A549 (cell line): ENCODE results near the gene OR51D1. TPM values are rescaled to one million over a fixed set of nuclear protein-coding genes. Genes with fewer than 3 reads are reported as not detected.

ENCODE experiments used
- ATAC-seq, 2 experiments: fragments of 200-7000 bp in 1 of 2; fragments of >200 bp in 1 of 2; cut with Nextera tagmentation in 1 of 2; cut with Tn5 transposase in 1 of 2; 3 replicates each; pipeline versions ENCODE4 v1.8.0 to v1.9.1; 2018 to 2020; ENCODE audit warnings: mild to moderate bottlenecking in 1 of 2, moderate library complexity in 1 of 2
- CTCF ChIA-PET: fragments of 300-600 bp; sonication (Branson Sonifier 250); formaldehyde crosslinking; extraction: SDS; loops from one replicate; lab custom pipeline; 2021; ENCODE audit warnings: antibody characterized with exemption, inconsistent platforms; lab: Yijun Ruan, JAX
- POLR2A ChIA-PET: fragments of 350-600 bp; formaldehyde crosslinking; extraction: SDS; loops from one replicate; lab custom pipeline; 2021; ENCODE audit warnings: antibody characterized with exemption, inconsistent platforms; lab: Yijun Ruan, JAX
- DNase-seq, 2 experiments: peaks; one replicate each; pipeline versions ENCODE4 v3.0.0 to v3.0.0-alpha.2; 2011 to 2016; ENCODE audit warnings: low read depth in 1 of 2, low spot score in 1 of 2
- FAIRE-seq: peaks from 2 replicates; lab custom pipeline; 2011; peaks lifted over from hg19 to GRCh38; lab: Jason Lieb, UNC
- H3K27ac ChIP-seq, 2 experiments: fragments of >200 bp; sonication (Bioruptor Twin); formaldehyde crosslinking; 3 replicates each; pipeline ENCODE4 v1.5.1; 2016 to 2017
- H3K4me1 ChIP-seq: fragments of >200 bp; sonication (Bioruptor Twin); formaldehyde crosslinking; 3 replicates; pipeline ENCODE4 v1.6.1; 2016
- H3K4me2 ChIP-seq: fragments of >200 bp; sonication (Bioruptor Twin); formaldehyde crosslinking; 3 replicates; pipeline ENCODE4 v1.6.1; 2016
- H3K4me3 ChIP-seq: fragments of >200 bp; sonication (Bioruptor Twin); formaldehyde crosslinking; 3 replicates; pipeline ENCODE4 v1.5.1; 2016
- H3K9me3 ChIP-seq: fragments of >200 bp; sonication (Bioruptor Twin); formaldehyde crosslinking; 3 replicates; pipeline ENCODE4 v1.6.1; 2016
- BHLHE40 ChIP-seq: IDR thresholded peaks from 2 replicates; pipeline ENCODE4 v1.6.1; 2012; ENCODE audit warnings: low read depth, low read length, inconsistent platforms
- CBX2 ChIP-seq: fragments of 200-600 bp; sonication (generic); IDR thresholded peaks from 2 replicates; pipeline ENCODE4 v1.6.1; 2016; ENCODE audit warnings: low read depth, mild to moderate bottlenecking, borderline replicate concordance
- CHD2 ChIP-seq: fragments of 150-350 bp; IDR thresholded peaks from 2 replicates; pipeline ENCODE4 v1.6.1; 2014; ENCODE audit warnings: low read length; ENCODE audit not compliant: partially characterized antibody
- CHD4 ChIP-seq: fragments of 200-600 bp; sonication (generic); IDR thresholded peaks from 2 replicates; pipeline ENCODE4 v1.6.1; 2016; ENCODE audit warnings: antibody characterized with exemption, mild to moderate bottlenecking, borderline replicate concordance
- EHMT2 ChIP-seq: fragments of 200-600 bp; sonication (generic); IDR thresholded peaks from 2 replicates; pipeline ENCODE4 v1.6.1; 2016; ENCODE audit warnings: antibody characterized with exemption, low read depth, mild to moderate bottlenecking, moderate library complexity
- EP300 ChIP-seq, 2 experiments: fragments of >200 bp; sonication (Bioruptor Twin); formaldehyde crosslinking; IDR thresholded peaks; 2 replicates in 1 of 2; 3 replicates in 1 of 2; pipeline ENCODE4 v1.6.1; 2016 to 2017
- ESRRA ChIP-seq: fragments of 150-350 bp; IDR thresholded peaks from 2 replicates; pipeline ENCODE4 v1.6.1; 2014; ENCODE audit warnings: mild to moderate bottlenecking, low read length, borderline replicate concordance
- FOSB ChIP-seq: fragments of 250-450 bp; sonication (Bioruptor Pico); IDR thresholded peaks from 2 replicates; pipeline ENCODE4 v1.5.0; 2020; ENCODE audit warnings: mild to moderate bottlenecking, moderate library complexity
- HEYL ChIP-seq: fragments of 250-450 bp; sonication (Bioruptor Pico); IDR thresholded peaks from 2 replicates; pipeline ENCODE4 v1.8.0; 2021; ENCODE audit warnings: mild to moderate bottlenecking, moderate library complexity
- HOXA7 ChIP-seq: fragments of 250-450 bp; sonication (Bioruptor Pico); IDR thresholded peaks from 2 replicates; pipeline ENCODE4 v1.5.0; 2020; ENCODE audit warnings: mild to moderate bottlenecking, moderate library complexity
- HOXB5 ChIP-seq: fragments of 250-450 bp; sonication (Bioruptor Pico); IDR thresholded peaks from 2 replicates; pipeline ENCODE4 v1.5.0; 2020; ENCODE audit warnings: mild to moderate bottlenecking, moderate library complexity
- JUN ChIP-seq, 2 experiments: fragments of >200 bp; sonication (Bioruptor Twin); formaldehyde crosslinking; IDR thresholded peaks; 2 replicates in 1 of 2; 3 replicates in 1 of 2; pipeline ENCODE4 v1.6.1; 2016 to 2017
- JUNB ChIP-seq: fragments of >200 bp; sonication (Bioruptor Twin); formaldehyde crosslinking; IDR thresholded peaks from 2 replicates; pipeline ENCODE4 v1.6.1; 2016
- NFE2L2 ChIP-seq: fragments of 150-350 bp; conservative IDR thresholded peaks from 2 replicates; pipeline ENCODE4 v1.6.1; 2014; ENCODE audit warnings: low read length
- POLR2A ChIP-seq: IDR thresholded peaks from 2 replicates; pipeline ENCODE4 v1.6.1; 2012; ENCODE audit warnings: mild to moderate bottlenecking, low read length
- POLR2AphosphoS2 ChIP-seq: conservative IDR thresholded peaks from 2 replicates; pipeline ENCODE4 v1.6.1; 2012; ENCODE audit warnings: low read length, improper control_type of control experiment, inconsistent platforms
- RCOR1 ChIP-seq: fragments of 150-350 bp; IDR thresholded peaks from 2 replicates; pipeline ENCODE4 v1.6.1; 2014; ENCODE audit warnings: antibody characterized with exemption, low read length, low read depth
- RFX5 ChIP-seq: fragments of 450-650 bp; IDR thresholded peaks from 2 replicates; pipeline ENCODE4 v1.7.1; 2014; ENCODE audit warnings: antibody characterized with exemption, mild to moderate bottlenecking, moderate library complexity
- RNF2 ChIP-seq: fragments of 200-600 bp; sonication (generic); IDR thresholded peaks from 2 replicates; pipeline ENCODE4 v1.6.1; 2016; ENCODE audit warnings: low read depth, mild to moderate bottlenecking, antibody characterized with exemption, moderate library complexity, borderline replicate concordance
- SMC3 ChIP-seq: fragments of >200 bp; sonication (Bioruptor Twin); formaldehyde crosslinking; IDR thresholded peaks from 3 replicates; pipeline ENCODE4 v1.6.1; 2018; ENCODE audit warnings: inconsistent platforms
- TFCP2L1 ChIP-seq: fragments of 250-450 bp; sonication (Bioruptor Pico); IDR thresholded peaks from 2 replicates; pipeline ENCODE4 v1.5.0; 2021; ENCODE audit warnings: mild to moderate bottlenecking
- TP53 ChIP-seq: fragments of 250-450 bp; sonication (Bioruptor Pico); IDR thresholded peaks from 2 replicates; pipeline ENCODE4 v1.5.0; 2021; ENCODE audit warnings: mild to moderate bottlenecking, moderate library complexity
- ZFP36 ChIP-seq: fragments of 450-650 bp; IDR thresholded peaks from 2 replicates; pipeline ENCODE4 v1.6.1; 2014; ENCODE audit warnings: borderline replicate concordance; ENCODE audit not compliant: partially characterized antibody
- ZNF302 ChIP-seq: fragments of 250-450 bp; sonication (Bioruptor Pico); IDR thresholded peaks from 2 replicates; pipeline ENCODE4 v1.9.0; 2021; ENCODE audit warnings: inconsistent platforms, mild to moderate bottlenecking, moderate library complexity
- ZSCAN20 ChIP-seq: fragments of 250-450 bp; sonication (Bioruptor Pico); IDR thresholded peaks from 2 replicates; pipeline ENCODE4 v1.8.0; 2022; ENCODE audit warnings: mild to moderate bottlenecking, moderate library complexity
- WGBS: methylation state at CpG from one replicate; pipeline ENCODE4 v1.1.6; 2017; ENCODE audit errors: missing lambda C conversion rate; 5-methylcytosine and 5-hydroxymethylcytosine counted together
- polyA plus RNA-seq, 4 experiments: library from polyadenylated mRNA; depleted of rRNA in 3 of 4; stranded (reverse); fragments of >200 nt; fragmentation: RNase III in 1 of 4; extraction: RNeasy Plus Mini Kit Qiagen cat#74134 plus additional on column Dnase treatment in 1 of 4; gene quantifications; 2 replicates in 3 of 4; 3 replicates in 1 of 4; pipeline ENCODE4 v1.2.3, GENCODE V29; 2011 to 2017
- TF ChIP-seq, protein P1 (sequence below): fragments of 450-650 bp; IDR thresholded peaks from 2 replicates; pipeline ENCODE4 v1.6.1; 2014; ENCODE audit warnings: antibody characterized with exemption
- TF ChIP-seq, protein P2 (sequence below): fragments of 250-450 bp; sonication (Bioruptor Pico); IDR thresholded peaks from 2 replicates; pipeline ENCODE4 v1.5.0; 2020; ENCODE audit warnings: low read depth, mild to moderate bottlenecking, moderate library complexity
- TF ChIP-seq, protein P3 (sequence below): fragments of >200 bp; sonication (Bioruptor Twin); formaldehyde crosslinking; IDR thresholded peaks from 3 replicates; pipeline ENCODE4 v1.5.1; 2016

OR51D1 gene
- polyA plus RNA-seq, 2 of the 4 experiments (the other 2 are of a cell fraction), result not detected

DNA sequence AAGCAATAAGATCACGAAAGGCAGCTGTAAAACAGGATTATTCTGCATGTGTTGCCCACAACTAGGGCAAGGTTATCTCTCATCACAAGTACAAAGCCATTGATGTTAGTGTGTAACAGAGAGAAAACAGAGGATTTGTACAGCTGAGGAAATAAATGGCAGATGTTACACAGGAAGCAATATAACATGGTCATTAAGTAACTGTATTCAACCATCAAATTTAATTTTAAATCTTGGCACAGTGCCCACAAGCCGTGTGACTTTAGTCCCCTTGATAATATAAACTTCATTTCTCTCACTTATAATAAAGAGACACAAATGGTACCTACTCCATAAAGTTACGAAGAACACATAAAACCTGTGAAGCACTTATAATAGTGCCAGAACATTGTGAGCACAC is 43.1 kb downstream of the OR51D1 start:
- no peaks in the 10 kb centered on the region for H3K4me1 ChIP-seq
- no peak for FAIRE-seq
- H3K4me2 ChIP-seq, result no peak overlapping the region
- H3K9me3 ChIP-seq, result no peaks in the 10 kb centered on the region
- ATAC-seq, result no peak
- ChIA-PET POLR2A (no interaction called here), CTCF (interaction anchor here (1.4 kb wide), 1 partner anchor 43 kb away, joined by 4 read pairs; the partner anchor contains the start of gene OR51D1)
- H3K4me3 ChIP-seq, result no peak overlapping the region
- no peak for DNase-seq
- no peak for TF ChIP-seq RNF2
- TF ChIP-seq JUN (IDR thresholded peaks at IDR 0.05), result no peak
- no peak for TF ChIP-seq RFX5
- TF ChIP-seq CHD2, result no peak
- no peak for TF ChIP-seq HOXA7 (CRISPR knock-in tag)
- TF ChIP-seq, protein P1, sequence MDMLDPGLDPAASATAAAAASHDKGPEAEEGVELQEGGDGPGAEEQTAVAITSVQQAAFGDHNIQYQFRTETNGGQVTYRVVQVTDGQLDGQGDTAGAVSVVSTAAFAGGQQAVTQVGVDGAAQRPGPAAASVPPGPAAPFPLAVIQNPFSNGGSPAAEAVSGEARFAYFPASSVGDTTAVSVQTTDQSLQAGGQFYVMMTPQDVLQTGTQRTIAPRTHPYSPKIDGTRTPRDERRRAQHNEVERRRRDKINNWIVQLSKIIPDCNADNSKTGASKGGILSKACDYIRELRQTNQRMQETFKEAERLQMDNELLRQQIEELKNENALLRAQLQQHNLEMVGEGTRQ, result no peak
- no peak for TF ChIP-seq EHMT2
- TF ChIP-seq, protein P2, sequence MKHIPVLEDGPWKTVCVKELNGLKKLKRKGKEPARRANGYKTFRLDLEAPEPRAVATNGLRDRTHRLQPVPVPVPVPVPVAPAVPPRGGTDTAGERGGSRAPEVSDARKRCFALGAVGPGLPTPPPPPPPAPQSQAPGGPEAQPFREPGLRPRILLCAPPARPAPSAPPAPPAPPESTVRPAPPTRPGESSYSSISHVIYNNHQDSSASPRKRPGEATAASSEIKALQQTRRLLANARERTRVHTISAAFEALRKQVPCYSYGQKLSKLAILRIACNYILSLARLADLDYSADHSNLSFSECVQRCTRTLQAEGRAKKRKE (CRISPR knock-in tag), result no peak
- TF ChIP-seq, protein P3, sequence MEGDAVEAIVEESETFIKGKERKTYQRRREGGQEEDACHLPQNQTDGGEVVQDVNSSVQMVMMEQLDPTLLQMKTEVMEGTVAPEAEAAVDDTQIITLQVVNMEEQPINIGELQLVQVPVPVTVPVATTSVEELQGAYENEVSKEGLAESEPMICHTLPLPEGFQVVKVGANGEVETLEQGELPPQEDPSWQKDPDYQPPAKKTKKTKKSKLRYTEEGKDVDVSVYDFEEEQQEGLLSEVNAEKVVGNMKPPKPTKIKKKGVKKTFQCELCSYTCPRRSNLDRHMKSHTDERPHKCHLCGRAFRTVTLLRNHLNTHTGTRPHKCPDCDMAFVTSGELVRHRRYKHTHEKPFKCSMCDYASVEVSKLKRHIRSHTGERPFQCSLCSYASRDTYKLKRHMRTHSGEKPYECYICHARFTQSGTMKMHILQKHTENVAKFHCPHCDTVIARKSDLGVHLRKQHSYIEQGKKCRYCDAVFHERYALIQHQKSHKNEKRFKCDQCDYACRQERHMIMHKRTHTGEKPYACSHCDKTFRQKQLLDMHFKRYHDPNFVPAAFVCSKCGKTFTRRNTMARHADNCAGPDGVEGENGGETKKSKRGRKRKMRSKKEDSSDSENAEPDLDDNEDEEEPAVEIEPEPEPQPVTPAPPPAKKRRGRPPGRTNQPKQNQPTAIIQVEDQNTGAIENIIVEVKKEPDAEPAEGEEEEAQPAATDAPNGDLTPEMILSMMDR, result no peak
- no peak for TF ChIP-seq ZNF302
- TF ChIP-seq SMC3, result no peak
- no peak for TF ChIP-seq RCOR1
- TF ChIP-seq TFCP2L1 (CRISPR knock-in tag), result no peak
- no peak for TF ChIP-seq POLR2AphosphoS2
- TF ChIP-seq ESRRA, result no peak
- no peak overlapping the region for H3K27ac ChIP-seq
- 20% methylated on average over 3 of the region's 3 CpGs for WGBS

DNA sequence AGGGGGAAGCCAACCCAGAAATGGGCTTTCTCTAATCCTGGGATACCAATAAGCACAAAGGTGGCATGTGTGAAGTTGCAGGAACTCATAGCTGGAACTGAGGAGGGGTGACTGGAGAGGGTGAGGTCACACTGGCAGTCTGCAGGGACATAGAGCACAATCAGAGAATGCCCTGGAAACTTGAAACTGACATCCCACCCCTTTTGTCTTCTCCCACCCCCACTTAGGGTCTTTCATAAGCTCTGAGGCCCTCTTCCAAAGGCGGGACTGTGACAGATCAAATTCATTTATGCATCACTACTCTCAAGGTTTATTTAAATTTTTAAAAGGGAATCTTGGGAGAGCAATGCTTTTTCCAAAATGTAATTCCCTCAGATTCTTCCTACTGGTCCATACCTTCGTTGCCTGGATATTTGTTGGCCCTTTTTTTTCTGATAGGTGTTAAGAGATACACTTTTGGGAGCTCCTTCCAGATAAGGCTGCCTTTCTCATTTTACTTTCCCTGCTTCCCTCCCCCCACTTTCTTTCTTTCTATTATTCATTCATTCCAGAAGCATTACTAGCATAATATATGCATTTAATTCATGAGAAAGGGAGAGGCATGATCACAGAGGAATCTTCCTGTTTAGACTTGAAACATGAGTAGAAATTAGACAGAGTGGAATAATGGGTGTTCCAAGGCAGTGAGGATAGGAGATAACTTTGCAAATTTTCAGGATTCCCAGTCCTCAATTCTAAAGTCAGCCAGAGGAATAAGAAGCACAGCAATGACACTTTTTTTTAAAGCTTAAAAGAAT is 45.5 kb downstream of the OR51D1 start:
- Histone ChIP-seq H3K4me2 (no peak overlapping the region), H3K9me3 (no peaks in the 10 kb centered on the region), H3K4me1 (no peaks in the 10 kb centered on the region), H3K27ac (no peak overlapping the region), H3K4me3 (no peak overlapping the region)
- ATAC-seq, result no peak
- no peak for DNase-seq
- WGBS, result 2% methylated on average over 2 of the region's 2 CpGs
- FAIRE-seq, result no peak
- TF ChIP-seq CHD2 (no peak), HEYL (CRISPR knock-in tag) (no peak), HOXB5 (CRISPR knock-in tag) (no peak), ZSCAN20 (no peak), TP53 (CRISPR knock-in tag) (no peak), CHD4 (no peak), ZFP36 (no peak), NFE2L2 (no peak), POLR2A (no peak), EP300 (IDR thresholded peaks at IDR 0.05) (no peak), CBX2 (no peak), JUNB (no peak), TFCP2L1 (CRISPR knock-in tag) (no peak), ESRRA (no peak), HOXA7 (CRISPR knock-in tag) (no peak), EHMT2 (no peak), FOSB (CRISPR knock-in tag) (no peak), BHLHE40 (no peak), RNF2 (no peak)
- TF ChIP-seq, protein P2 (CRISPR knock-in tag), result no peak
- ChIA-PET CTCF (interaction anchor here (1.1 kb wide), 1 partner anchor 40 kb away, joined by 3 read pairs; no protein-coding TSS in a partner anchor), POLR2A (no interaction called here)
